Measurements from ENCODE around the gene AIDA.
"Not testable (repeated sequence)": the region's sequence is repeated elsewhere in the genome, so short reads cannot be mapped to it uniquely, and the experiment has no call there.

Gene AIDA

GRCh38 chr1:222709700-222710153, 2.6 kb downstream of the AIDA start:
- Histone ChIP-seq H3K36me3 (ENCODE audit: insufficient read depth, low read length) (peaks cover 1% of the 10 kb centered on the region), H3K4me2 (ENCODE audit: low read length) (peak overlapping the region; percentile 80), H3K4me1 (ENCODE audit: control insufficient read depth, insufficient read depth, low read length) (peaks cover 11% of the 10 kb centered on the region), H3K27me3 (ENCODE audit: control insufficient read depth, insufficient read depth, low read length) (no peaks in the 10 kb centered on the region), H3K4me3 (ENCODE audit: low read length) (peak overlapping the region; percentile 88), H3K9ac (ENCODE audit: low read depth, low read length) (no peak overlapping the region), H3K9me3 (replicated peaks; ENCODE audit: low read length) (no peaks in the 10 kb centered on the region)

GRCh38 chr1:222706815-222707214, 5.5 kb downstream of the AIDA start:
- no peaks in the 10 kb centered on the region for H3K9me3 ChIP-seq (replicated peaks; ENCODE audit: low read length)
- H3K27me3 ChIP-seq (ENCODE audit: control insufficient read depth, insufficient read depth, low read length): no peaks in the 10 kb centered on the region
- no peak overlapping the region for H3K9ac ChIP-seq (ENCODE audit: low read depth, low read length)
- H3K4me1 ChIP-seq (ENCODE audit: control insufficient read depth, insufficient read depth, low read length): peaks cover 11% of the 10 kb centered on the region
- no peak overlapping the region for H3K4me2 ChIP-seq (ENCODE audit: low read length)
- no peak overlapping the region for H3K4me3 ChIP-seq (ENCODE audit: low read length)
- peaks cover 16% of the 10 kb centered on the region for H3K36me3 ChIP-seq (ENCODE audit: insufficient read depth, low read length)

DNA sequence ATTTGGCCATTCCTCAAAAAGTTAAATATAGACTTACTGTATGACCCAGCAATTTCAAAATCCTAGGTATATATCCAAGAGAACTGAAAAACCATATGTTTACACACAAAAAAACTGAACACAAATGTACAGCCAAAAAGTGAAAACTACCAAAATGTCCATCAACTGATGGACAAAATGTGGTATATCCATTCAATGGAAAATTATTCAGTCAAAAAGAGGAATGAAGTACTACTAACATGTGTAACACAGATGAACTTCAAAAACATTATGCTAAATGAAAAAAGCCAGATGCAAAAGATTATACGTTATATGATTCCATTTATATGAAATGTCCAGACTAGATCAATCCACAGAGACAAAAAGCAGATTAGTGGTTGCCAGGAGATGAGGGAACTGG, 8.0 kb downstream of the AIDA start:
- H3K9ac ChIP-seq (ENCODE audit: low read depth, low read length): no peak overlapping the region
- no peaks in the 10 kb centered on the region for H3K4me1 ChIP-seq (ENCODE audit: control insufficient read depth, insufficient read depth, low read length)
- no peaks in the 10 kb centered on the region for H3K9me3 ChIP-seq (replicated peaks; ENCODE audit: low read length)
- no peak overlapping the region for H3K4me2 ChIP-seq (ENCODE audit: low read length)
- no peak overlapping the region for H3K4me3 ChIP-seq (ENCODE audit: low read length)
- H3K36me3 ChIP-seq (ENCODE audit: insufficient read depth, low read length): peaks cover 28% of the 10 kb centered on the region
- H3K27me3 ChIP-seq (ENCODE audit: control insufficient read depth, insufficient read depth, low read length): no peaks in the 10 kb centered on the region

- Histone ChIP-seq H3K9me3 (replicated peaks; ENCODE audit: low read length) (no peaks in the 10 kb centered on the region), H3K4me1 (ENCODE audit: control insufficient read depth, insufficient read depth, low read length) (no peaks in the 10 kb centered on the region), H3K9ac (ENCODE audit: low read depth, low read length) (no peak overlapping the region), H3K4me2 (ENCODE audit: low read length) (no peak overlapping the region), H3K4me3 (ENCODE audit: low read length) (no peak overlapping the region), H3K27me3 (ENCODE audit: control insufficient read depth, insufficient read depth, low read length) (no peaks in the 10 kb centered on the region), H3K36me3 (ENCODE audit: insufficient read depth, low read length) (peaks cover 34% of the 10 kb centered on the region)
Observed at GRCh38 chr1:222702210-222702609, 10.1 kb downstream of the AIDA start.

- Histone ChIP-seq H3K4me1 (ENCODE audit: control insufficient read depth, insufficient read depth, low read length) (no peaks in the 10 kb centered on the region), H3K27me3 (ENCODE audit: control insufficient read depth, insufficient read depth, low read length) (no peaks in the 10 kb centered on the region), H3K36me3 (ENCODE audit: insufficient read depth, low read length) (peaks cover 32% of the 10 kb centered on the region), H3K4me2 (ENCODE audit: low read length) (no peak overlapping the region), H3K9ac (ENCODE audit: low read depth, low read length) (no peak overlapping the region), H3K4me3 (ENCODE audit: low read length) (no peak overlapping the region), H3K9me3 (replicated peaks; ENCODE audit: low read length) (no peaks in the 10 kb centered on the region)
Observed at GRCh38 chr1:222697826-222698225, 14.5 kb downstream of the AIDA start.

GRCh38 chr1:222697203-222697602, 15.1 kb downstream of the AIDA start:
- H3K36me3 ChIP-seq (ENCODE audit: insufficient read depth, low read length): peaks cover 32% of the 10 kb centered on the region
- H3K4me3 ChIP-seq (ENCODE audit: low read length): no peak overlapping the region
- H3K4me1 ChIP-seq (ENCODE audit: control insufficient read depth, insufficient read depth, low read length): no peaks in the 10 kb centered on the region
- no peak overlapping the region for H3K9ac ChIP-seq (ENCODE audit: low read depth, low read length)
- H3K9me3 ChIP-seq (replicated peaks; ENCODE audit: low read length): no peaks in the 10 kb centered on the region
- no peak overlapping the region for H3K4me2 ChIP-seq (ENCODE audit: low read length)
- H3K27me3 ChIP-seq (ENCODE audit: control insufficient read depth, insufficient read depth, low read length): no peaks in the 10 kb centered on the region

DNA sequence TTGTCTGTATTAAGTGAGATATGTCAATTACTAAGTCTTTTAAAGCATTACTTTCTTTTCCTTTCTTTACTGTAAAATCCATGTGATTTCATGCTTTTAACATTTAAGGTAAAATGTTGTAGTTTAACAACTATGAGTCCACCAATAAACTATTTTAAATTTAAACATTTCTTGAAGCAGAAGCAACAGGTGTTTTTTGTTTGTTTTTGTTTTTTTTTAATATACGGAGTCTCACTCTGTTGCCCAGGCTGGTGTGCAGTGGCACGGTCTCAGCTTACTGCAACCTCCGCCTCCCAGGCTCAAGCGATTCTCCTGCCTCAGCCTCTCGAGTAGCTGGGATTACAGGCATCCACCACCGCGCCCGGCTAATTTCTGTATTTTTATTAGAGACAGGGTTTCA, 15.6 kb downstream of the AIDA start:
- Histone ChIP-seq H3K4me3 (ENCODE audit: low read length) (no peak overlapping the region), H3K4me2 (ENCODE audit: low read length) (no peak overlapping the region), H3K36me3 (ENCODE audit: insufficient read depth, low read length) (peaks cover 29% of the 10 kb centered on the region), H3K4me1 (ENCODE audit: control insufficient read depth, insufficient read depth, low read length) (no peaks in the 10 kb centered on the region), H3K27me3 (ENCODE audit: control insufficient read depth, insufficient read depth, low read length) (no peaks in the 10 kb centered on the region), H3K9ac (ENCODE audit: low read depth, low read length) (no peak overlapping the region), H3K9me3 (replicated peaks; ENCODE audit: low read length) (no peaks in the 10 kb centered on the region)

DNA sequence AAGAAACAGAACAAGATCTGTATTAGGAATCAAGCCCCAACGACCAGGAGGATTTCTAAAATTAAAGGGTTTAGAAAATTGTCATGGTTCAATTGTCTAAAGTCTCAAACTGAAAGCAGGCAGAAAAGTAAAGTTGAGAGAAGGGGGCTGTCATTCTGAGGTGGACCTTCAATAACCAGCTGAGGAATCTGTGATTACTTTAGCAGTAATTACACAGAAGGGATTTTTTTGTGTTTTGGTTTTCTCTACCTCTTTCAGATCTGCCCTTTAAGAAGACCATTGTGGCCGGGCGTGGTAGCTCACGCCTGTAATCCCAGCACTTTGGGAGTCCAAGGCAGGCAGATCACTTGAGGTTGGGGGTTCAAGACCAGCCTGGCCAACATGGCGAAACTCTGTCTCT, 17.4 kb downstream of the AIDA start:
- H3K36me3 ChIP-seq (ENCODE audit: insufficient read depth, low read length): peaks cover 23% of the 10 kb centered on the region
- H3K4me2 ChIP-seq (ENCODE audit: low read length): no peak overlapping the region
- H3K27me3 ChIP-seq (ENCODE audit: control insufficient read depth, insufficient read depth, low read length): no peaks in the 10 kb centered on the region
- no peak overlapping the region for H3K9ac ChIP-seq (ENCODE audit: low read depth, low read length)
- H3K9me3 ChIP-seq (replicated peaks; ENCODE audit: low read length): no peaks in the 10 kb centered on the region
- H3K4me3 ChIP-seq (ENCODE audit: low read length): no peak overlapping the region
- H3K4me1 ChIP-seq (ENCODE audit: control insufficient read depth, insufficient read depth, low read length): no peaks in the 10 kb centered on the region

GRCh38 chr1:222691016-222691415, 21.3 kb downstream of the AIDA start:
- no peak overlapping the region for H3K9ac ChIP-seq (ENCODE audit: low read depth, low read length)
- H3K4me3 ChIP-seq (ENCODE audit: low read length): no peak overlapping the region
- no peaks in the 10 kb centered on the region for H3K9me3 ChIP-seq (replicated peaks; ENCODE audit: low read length)
- H3K27me3 ChIP-seq (ENCODE audit: control insufficient read depth, insufficient read depth, low read length): no peaks in the 10 kb centered on the region
- peaks cover 26% of the 10 kb centered on the region for H3K36me3 ChIP-seq (ENCODE audit: insufficient read depth, low read length)
- H3K4me2 ChIP-seq (ENCODE audit: low read length): no peak overlapping the region
- no peaks in the 10 kb centered on the region for H3K4me1 ChIP-seq (ENCODE audit: control insufficient read depth, insufficient read depth, low read length)

- Histone ChIP-seq H3K4me3 (ENCODE audit: low read length) (no peak overlapping the region), H3K9me3 (replicated peaks; ENCODE audit: low read length) (no peaks in the 10 kb centered on the region), H3K27me3 (ENCODE audit: control insufficient read depth, insufficient read depth, low read length) (no peaks in the 10 kb centered on the region), H3K4me1 (ENCODE audit: control insufficient read depth, insufficient read depth, low read length) (no peaks in the 10 kb centered on the region), H3K9ac (ENCODE audit: low read depth, low read length) (no peak overlapping the region), H3K4me2 (ENCODE audit: low read length) (no peak overlapping the region), H3K36me3 (ENCODE audit: insufficient read depth, low read length) (peaks cover 52% of the 10 kb centered on the region)
Observed at GRCh38 chr1:222680080-222680479, 32.2 kb downstream of the AIDA start.

DNA sequence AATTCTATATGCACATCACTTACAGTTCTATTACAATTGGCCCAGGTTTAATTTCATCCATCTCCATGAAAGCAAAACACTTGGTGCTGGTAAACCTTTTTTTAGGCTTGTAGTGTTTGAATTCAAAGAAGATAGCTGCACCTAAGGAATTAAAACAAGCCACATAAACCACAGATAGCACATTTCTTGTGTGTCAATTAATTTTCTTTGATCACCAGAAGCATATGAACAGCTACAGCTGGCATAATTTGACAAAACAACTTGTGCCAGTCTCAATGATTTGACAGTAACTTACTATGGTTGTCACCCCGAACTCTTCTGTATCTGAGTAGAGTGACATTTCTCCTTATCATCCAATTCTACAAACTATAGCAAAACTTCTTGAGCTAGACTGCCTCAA, 42.2 kb downstream of the AIDA start:
- Histone ChIP-seq H3K4me3 (ENCODE audit: low read length) (no peak overlapping the region), H3K9me3 (replicated peaks; ENCODE audit: low read length) (no peaks in the 10 kb centered on the region), H3K36me3 (ENCODE audit: insufficient read depth, low read length) (peaks cover 70% of the 10 kb centered on the region), H3K4me2 (ENCODE audit: low read length) (no peak overlapping the region), H3K9ac (ENCODE audit: low read depth, low read length) (no peak overlapping the region), H3K27me3 (ENCODE audit: control insufficient read depth, insufficient read depth, low read length) (no peaks in the 10 kb centered on the region), H3K4me1 (ENCODE audit: control insufficient read depth, insufficient read depth, low read length) (no peaks in the 10 kb centered on the region)

- not testable (repeated sequence) for H3K9ac ChIP-seq (ENCODE audit: low read depth, low read length); H3K4me1 ChIP-seq (ENCODE audit: control insufficient read depth, insufficient read depth, low read length); H3K4me2 ChIP-seq (ENCODE audit: low read length); H3K9me3 ChIP-seq (replicated peaks; ENCODE audit: low read length); H3K4me3 ChIP-seq (ENCODE audit: low read length); H3K27me3 ChIP-seq (ENCODE audit: control insufficient read depth, insufficient read depth, low read length)
- H3K36me3 ChIP-seq (ENCODE audit: insufficient read depth, low read length): peaks cover 70% of the 10 kb centered on the region
Observed at GRCh38 chr1:222669107-222669506, 43.2 kb downstream of the AIDA start.

Data from skeletal muscle satellite cell (primary cell).